Caki2 (cell line): ENCODE measurements around the gene C5AR2. TPM values are rescaled to one million over a fixed set of nuclear protein-coding genes. Genes with fewer than 3 reads are reported as not detected.
"Not testable (repeated sequence)": the region's sequence is repeated elsewhere in the genome, so short reads cannot be mapped to it uniquely, and the experiment has no call there.

ENCODE experiments used
- DNase-seq: peaks from one replicate; pipeline ENCODE4 v3.0.0-alpha.2; 2015; ENCODE audit warnings: low read depth
- in situ Hi-C: cut with HindIII; loops from 2 replicates; pipeline ENCODE4 v1.10.0; 2016; ENCODE audit warnings: low sequenced_read_pairs, low pct_unique_long_range_greater_than_20kb, mixed read lengths
- total RNA-seq: library from RNA; depleted of rRNA; stranded (reverse); fragments of >200 nt; shearing (Covaris generic); gene quantifications from 2 replicates; pipeline ENCODE4 v1.2.3, GENCODE V29; 2014; ENCODE audit warnings: low replicate concordance

Gene C5AR2
- total RNA-seq, 1 experiment from 2014 or later, result not detected

DNA sequence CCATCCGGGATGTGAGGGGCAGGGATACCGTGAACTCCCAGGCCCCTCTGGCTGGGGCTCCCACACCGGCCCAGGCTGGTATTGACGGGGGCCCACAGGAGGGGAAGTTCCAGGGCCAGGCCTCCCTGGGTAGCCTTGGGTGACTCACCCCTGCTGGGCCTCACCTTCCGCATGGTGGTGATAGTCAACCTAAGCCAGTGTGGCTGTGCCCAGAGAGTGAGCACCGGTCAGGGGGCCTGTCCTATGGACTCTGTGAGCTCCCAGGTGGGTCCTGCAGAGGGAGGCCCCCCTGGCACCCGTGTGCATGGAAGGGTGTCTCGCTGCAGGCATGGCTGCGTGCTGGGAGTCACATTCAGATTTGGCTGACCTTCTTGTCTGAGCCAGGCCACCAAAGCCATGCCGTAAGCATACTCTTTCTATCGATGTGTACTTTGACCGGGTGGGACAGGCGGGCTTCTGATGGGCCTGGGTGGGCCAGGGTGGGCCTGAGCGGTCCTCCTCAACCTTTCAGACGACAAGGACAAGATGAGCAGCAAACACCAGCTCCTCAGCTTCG lies 44.7 kb downstream of the C5AR2 start:
- in situ Hi-C loops, result no loop called here
- no peak for DNase-seq

DNA sequence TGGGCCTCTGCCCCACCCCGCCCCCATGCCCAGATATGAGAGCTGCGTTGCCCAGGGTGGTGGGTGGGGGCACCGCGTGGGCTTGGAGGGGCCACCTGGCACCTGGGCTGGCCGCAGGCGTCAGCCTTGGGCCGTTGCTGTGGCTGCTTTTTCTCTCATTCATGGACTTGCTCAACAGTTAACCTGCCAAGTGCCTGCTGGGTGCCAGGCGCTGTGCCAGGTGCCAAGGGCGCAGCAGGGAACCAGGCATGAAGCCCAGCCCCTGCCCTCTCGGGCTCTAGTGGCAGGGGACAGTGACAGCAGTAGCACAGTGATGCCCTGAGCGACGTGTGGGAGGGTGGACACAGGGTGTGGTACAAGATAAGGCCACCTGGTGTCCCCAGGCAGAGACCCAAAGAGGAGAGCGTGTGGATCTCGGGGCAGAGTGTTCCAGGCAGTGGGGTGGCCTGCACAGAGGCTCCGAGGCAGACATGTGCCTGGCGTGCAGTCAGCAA lies 45.3 kb downstream of the C5AR2 start:
- no peak for DNase-seq
- in situ Hi-C loops, result no loop called here

DNA sequence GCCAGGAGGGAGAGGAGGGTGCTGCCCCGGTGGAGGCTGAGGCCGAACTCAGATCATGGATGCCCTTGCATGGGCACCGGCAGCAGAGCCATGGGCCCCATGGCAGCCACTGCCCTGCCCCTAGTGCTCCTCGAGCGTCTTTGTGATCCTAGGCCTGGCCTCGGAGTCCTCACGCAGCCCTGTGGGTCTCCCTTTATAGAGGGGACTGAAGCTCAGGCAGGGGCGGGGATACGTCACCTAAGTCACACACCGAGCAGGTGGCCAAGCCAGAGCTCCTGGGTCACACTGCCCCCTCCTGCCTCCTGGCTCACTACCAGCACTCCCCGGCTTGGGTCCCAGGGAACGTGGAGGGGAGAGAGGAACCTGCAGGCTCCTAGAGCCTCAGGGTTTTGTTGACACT lies 45.8 kb downstream of the C5AR2 start:
- in situ Hi-C loops, result no loop called here
- no peak for DNase-seq

DNA sequence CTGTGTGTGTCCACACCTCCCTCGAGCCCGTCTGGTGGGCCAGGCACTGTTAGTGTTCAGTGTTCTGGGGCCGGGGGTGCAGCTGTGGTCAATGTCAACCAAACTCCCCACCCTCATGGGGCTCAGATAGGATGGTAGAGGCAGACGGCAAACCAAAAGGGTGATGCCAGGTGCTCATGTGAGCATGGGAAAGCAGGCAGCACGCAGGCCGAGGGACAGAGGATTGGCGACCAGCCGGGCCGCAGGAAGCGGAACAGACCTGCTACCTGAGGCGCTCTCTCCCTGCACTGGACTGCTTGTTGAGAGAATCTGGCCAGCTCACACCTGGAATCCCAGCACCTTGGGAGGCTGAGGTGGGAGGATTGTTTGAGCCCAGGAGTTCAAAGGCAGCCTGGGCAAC lies 46.3 kb downstream of the C5AR2 start:
- in situ Hi-C loops, result no loop called here
- DNase-seq, result no peak

DNA sequence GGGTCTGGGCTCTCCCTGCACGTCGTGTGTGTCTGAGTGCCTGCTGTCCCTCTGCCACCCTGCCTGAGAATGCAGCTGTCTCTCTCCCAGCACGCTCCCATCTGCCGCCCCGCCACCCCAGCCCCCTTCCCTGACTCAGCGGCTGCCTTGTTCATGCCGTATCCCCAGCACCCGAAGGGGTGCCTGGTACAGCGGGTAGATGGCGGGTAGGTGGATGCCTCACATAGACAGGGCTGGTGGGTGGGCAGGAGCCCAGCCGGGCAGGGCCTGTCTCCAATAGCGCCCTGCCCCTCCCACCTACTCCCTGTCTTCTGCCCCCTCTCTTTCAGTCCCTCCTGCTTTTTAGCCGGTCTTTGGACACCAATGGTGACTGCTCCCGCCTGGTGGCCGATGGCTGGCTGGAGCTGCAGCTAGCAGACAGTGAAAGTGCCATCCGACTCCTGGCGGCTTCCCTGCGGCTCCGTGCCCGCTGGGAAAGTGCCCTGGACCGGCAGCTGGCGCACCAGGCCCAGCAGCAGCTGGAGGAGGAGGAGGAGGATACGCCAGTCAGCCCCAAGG lies 47.5 kb downstream of the C5AR2 start:
- DNase-seq, result no peak
- in situ Hi-C loops, result no loop called here

DNA sequence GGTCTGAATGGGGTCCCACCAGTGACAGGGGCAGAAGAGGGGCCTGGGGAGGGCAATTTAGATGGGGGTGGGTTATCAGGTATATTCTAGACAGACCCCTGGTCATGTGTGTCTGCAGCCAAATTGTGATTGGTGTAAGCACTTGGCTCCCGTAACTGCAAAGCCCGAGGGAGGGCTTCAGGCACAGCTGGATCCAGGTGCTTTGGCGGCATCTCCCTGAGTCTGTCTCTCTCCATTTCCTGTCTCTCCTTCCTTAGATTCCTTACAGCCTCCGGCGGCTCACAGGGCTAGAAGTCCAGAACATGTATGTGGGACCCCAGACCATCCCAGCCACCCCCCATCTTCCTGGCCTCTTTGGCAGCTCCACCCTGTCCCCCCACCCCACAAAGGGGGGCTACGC lies 48.6 kb downstream of the C5AR2 start:
- in situ Hi-C loops, result no loop called here
- no peak for DNase-seq

DNA sequence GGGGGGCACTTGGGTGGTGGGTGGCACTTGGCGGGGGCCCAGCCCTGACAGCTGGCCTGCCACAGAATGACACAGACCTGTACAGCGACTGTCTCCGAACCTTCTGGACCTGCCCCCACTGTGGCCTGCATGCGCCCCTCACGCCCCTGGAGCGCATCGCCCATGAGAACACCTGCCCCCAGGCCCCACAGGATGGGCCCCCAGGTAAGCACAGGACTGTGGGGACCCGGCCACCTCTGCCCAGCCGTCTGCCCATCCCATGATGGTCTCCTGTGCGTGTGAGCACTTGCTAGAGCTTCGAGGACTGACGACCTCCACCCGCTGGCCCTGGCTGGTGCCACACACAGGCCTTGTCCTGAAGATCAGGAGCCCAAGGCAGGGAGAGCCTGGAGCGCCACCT lies 49.1 kb downstream of the C5AR2 start:
- DNase-seq, result no peak
- in situ Hi-C loops, result no loop called here

DNA sequence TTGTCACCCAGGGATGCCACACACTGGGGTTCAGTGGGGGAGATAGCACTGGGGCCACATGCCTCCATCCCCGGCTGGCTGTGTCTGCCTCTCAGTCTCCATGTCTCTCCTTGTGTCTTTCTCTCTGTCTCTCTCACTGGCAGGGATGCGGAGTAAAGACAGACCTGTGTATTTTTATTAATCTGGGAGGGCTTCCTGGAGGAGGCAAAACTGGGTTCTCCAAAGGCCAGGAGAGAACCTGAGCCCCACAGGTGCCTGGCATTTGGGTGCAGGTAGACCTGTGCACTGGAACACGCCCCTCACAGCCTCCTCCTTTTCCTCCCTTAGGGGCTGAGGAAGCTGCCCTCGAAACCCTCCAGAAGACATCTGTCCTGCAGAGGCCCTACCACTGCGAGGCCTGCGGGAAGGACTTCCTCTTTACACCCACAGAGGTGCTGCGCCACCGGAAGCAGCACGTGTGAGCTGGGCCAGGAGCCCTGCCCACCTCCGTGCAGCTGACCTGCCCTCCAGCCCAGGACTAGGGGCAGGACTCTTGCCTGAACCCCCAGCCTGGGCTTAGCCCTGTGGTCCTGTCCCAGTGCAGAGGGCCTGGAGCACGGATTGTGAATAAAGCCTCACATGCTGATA lies 49.8 kb downstream of the C5AR2 start:
- DNase-seq, result no peak
- in situ Hi-C loops, result no loop called here

DNA sequence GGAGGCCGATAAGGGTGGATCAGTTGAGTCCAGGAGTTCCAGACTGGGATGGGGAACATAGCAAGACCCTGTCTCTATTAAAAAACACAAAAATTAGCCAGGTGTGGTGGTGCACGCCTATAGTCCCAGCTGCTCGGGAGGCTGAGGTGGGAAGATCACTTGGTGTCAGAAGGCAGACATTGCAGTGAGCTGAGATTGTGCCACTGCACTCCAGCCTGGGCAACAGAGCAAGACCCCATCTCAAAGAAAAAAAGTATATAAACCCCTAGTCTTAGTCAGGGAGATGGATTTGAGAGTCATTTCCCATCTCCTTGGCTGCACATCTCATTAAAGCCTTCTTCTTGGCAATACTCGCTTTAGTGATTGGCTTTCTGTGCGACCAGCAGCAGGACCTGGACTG lies 51.9 kb downstream of the C5AR2 start:
- in situ Hi-C loops, DNase-seq: not testable (repeated sequence)

DNA sequence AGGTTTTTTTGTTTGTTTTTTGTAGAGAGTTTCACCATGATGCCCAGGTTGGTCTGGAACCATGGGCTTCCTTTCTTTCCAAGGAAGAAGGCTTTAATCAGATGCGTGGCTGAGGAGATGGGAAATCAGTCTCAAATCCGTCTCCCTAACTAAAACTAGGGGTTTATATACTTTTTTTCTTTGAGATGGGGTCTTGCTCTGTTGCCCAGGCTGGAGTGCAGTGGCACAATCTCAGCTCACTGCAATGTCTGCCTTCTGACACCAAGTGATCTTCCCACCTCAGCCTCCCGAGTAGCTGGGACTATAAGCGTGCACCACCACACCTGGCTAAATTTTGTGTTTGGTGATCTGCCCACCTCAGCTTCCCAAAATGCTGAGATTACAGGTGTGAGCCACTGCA lies 52.6 kb downstream of the C5AR2 start:
- DNase-seq, in situ Hi-C loops: not testable (repeated sequence)

DNA sequence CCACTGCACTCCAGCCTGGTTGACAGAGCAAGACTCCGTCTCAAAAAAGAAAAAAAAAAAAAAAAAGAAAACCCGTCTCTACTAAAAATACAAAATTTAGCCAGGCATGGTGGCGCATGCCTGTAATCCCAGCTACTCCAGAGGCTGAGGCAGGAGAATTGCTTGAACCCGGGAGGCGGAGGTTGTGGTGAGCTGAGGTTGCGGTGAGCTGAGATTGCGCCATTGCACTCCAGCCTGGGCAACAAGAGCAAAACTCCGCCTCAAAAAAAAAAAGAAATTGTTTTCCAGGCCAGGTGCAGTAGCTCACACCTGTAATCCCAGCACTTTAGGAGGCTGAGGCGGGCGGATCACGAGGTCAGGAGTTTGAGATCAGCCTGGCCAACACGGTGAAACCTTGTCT lies 54.6 kb downstream of the C5AR2 start:
- in situ Hi-C loops, DNase-seq: not testable (repeated sequence)

DNA sequence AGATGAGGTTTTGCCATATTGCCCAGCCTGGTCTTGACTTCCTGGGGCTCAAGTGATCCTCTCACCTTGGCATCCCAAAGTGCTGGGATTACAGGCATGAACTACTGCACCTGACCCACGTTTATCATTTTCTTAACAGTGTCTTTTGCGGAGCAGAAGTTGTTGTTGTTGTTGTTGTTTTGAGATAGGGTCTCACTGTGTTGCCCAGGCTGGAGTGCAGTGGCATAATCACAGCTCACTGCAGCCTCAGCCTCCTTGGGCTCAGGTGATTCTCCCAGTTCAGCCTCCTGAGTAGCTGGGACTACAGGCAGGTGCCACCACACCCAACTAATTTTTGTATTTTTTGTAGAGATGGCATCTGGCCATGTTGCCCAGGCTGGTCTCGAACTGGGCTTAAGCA lies 55.6 kb downstream of the C5AR2 start:
- DNase-seq, in situ Hi-C loops: not testable (repeated sequence)

DNA sequence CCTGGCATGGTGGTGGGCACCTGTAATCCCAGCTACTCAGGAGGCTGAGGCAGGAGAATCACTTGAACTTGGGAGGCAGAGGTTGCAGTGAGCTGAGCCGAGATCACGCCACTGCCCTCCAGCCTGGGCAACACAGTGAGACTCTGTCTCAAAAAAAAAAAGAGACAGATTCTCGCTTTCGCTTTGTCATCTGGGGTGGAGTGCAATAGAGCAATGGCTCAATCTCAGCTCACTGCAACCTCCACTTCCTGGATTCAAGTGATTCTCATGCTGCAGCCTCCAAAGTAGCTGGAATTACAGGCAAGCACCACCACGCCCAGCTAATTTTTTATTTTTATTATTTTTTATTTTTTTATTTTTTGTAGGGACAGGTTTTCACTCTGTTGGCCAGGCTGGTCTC lies 56.7 kb downstream of the C5AR2 start:
- in situ Hi-C loops, DNase-seq: not testable (repeated sequence)

DNA sequence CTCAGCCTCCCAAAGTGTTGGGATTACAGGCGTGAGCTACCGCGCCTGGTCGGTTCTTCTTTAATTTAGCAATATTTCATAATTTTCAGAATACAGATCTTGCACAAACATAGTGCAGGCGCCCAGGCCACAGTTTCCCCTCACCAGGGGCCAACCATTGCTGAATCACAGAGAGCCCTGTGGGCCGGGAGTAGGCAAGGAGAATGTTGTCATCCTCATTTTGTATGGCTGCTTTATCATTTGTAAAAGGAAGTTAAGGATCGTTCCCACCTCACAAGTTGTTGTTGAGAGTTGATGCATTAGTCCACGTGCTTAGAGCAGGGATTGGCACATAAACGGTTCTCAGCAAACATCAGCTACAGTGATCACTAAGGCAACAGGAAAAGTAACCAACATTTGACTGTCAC lies 57.2 kb downstream of the C5AR2 start:
- in situ Hi-C loops, result no loop called here
- DNase-seq, result no peak

DNA sequence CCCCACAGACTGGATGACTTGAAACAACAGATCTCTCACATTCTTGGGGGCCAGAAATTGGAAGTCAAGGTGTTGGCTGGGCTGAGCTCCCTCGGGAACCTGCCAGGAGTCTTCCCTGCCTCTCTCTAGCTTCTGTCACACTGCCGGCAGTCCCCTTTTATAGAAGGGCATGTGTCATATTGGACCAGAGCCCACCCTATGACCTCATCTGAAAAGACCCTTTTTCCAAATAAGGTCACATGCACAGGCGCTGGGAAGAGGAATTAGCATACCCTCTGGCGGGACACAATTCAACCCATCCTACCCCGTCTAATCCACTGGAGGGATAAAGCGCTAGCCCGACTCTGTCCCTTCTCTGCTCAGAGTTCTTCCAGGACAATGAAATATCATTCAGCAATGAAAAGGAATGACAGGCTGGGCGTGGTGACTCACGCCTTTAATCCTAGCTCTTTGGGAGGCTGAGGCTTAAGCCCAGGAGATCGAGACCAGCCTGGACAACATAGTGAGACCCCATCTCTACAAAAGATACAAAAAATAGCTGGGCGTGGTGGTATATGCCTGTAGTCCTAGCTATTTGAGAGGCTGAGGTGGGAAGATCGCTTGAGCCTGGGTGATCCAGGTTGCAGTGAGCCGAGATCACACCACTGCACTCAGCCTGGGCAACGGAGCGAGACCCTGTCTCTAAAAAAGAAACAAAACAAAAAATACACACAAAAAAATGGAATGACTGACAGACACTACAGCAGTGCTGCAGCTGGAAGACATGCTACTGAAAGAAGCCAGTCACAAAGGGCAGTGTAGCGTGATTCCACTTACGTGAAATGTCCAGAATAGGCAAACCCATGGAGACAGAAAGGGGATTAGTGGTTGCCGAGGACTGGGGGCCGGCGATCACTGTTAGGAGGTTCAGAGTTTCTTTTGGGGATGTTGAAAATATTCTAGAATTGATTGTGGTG lies 58.8 kb downstream of the C5AR2 start:
- in situ Hi-C loops, result no loop called here
- peak; percentile 21 for DNase-seq

DNA sequence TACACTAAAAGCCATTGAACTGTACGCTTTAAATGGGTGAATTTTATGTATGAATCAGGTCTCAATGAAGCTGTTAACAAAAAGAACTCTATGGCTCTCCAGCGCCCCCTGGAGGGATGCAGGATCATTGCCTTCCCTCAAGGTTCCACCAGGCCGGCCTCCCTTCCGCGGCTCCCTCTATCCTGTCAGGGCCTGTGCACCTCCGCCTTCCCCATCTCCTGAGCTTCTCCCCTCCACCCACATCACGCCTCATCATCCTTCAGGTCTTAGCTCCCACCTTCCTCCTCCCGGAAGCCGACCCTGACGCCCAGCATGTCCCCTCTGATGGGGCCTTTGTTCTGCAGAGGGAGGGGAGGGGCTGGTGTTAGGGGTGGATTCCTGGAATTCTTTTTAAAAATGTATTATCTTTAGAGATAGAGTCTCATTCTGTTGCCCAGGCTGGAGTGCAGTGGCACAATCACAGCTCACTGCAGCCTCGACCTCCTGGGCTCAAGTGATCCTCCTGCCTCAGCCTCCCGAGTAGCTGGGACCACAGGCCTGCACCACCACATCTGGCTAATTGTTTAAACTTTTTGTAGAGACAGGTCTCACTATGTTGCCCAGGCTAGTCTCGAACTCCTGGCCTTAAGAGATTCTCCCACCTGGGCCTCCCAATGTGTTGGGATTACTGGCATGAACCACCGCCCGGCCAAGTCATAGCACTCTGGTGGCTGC lies 59.7 kb downstream of the C5AR2 start:
- DNase-seq, result peak; percentile 58
- in situ Hi-C loops, result no loop called here
